HG03378 (cell line): ENCODE data around the gene CCL22.
"Not testable (repeated sequence)": the region's sequence is repeated elsewhere in the genome, so short reads cannot be mapped to it uniquely, and the experiment has no call there.

Experiments used
- ATAC-seq: cut with Tn5 transposase; IDR thresholded peaks from one replicate; pipeline ENCODE4 v1.9.1; 2021; ENCODE audit warnings: mild to moderate bottlenecking, moderate library complexity; ENCODE audit not compliant: unreplicated experiment

Gene CCL22

DNA sequence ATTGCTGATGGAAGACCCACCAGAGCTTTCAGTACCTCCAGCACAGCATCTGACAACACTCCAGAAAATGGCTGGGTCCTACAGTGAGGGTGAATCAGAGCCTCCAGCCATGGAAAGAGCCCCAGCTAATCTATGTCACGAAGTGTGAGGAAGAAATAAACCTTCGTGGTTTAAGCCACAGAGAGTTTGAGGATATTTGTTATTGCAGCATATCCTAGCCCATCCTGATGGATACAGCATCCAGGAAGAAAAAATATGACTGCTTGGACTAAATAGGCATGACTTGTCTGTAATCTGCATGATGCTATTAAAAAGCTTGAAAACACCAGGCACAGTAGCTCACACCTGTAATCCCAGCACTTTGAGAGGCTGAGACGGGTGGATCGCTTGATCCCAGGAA lies 32.7 kb downstream of the CCL22 start:
- ATAC-seq, result no peak

DNA sequence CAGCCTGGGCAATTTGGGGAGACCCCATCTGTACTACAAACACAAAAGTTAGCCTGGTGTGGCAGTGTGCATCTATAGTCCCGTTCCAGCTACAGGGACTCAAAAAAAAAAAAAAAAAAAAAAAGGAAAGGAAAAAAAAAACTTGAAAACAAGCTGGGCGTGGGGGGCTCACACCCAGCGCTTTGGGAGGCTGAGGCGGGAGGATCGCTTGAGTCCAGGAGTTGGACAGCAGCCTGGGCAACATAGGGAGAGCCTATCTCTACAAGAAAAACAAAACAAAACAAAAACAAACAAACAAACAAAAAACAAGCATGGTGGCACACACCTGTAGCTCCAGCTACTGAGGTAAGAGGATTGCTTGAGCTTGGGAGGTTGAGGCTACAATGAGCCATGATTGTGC lies 33.1 kb downstream of the CCL22 start:
- no peak for ATAC-seq

GRCh38 chr16:57392694-57393093 lies 34.1 kb downstream of the CCL22 start:
- no peak for ATAC-seq

- no peak for ATAC-seq
These were observed 35.9 kb downstream of the CCL22 start for GRCh38 chr16:57394444-57394843.

- ATAC-seq, result no peak
These were observed 36.4 kb downstream of the CCL22 start for GRCh38 chr16:57395026-57395425.

GRCh38 chr16:57396786-57397185 lies 38.2 kb downstream of the CCL22 start:
- no peak for ATAC-seq

DNA sequence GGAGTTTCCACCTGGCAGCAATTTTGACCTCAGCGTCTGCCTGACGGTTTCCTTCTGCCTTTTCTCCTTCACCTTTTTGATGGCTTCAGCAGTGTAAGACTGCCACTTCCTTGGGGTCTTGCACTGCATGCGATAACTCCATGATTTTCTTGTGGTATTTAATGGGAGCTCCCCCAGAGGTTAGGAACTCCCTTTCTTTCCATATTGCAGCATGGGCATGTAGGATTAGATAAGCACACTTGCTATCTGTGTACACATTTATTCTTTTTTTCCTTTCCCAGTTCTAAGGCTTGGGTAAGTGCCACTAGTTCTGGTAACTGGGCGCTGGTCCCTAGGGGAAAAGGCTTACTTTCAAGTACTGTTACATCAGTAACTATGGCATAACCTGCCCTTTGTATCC lies 38.9 kb downstream of the CCL22 start:
- ATAC-seq, result not testable (repeated sequence)

- no peak for ATAC-seq
These were observed 43.5 kb downstream of the CCL22 start for GRCh38 chr16:57401943-57402640.

DNA sequence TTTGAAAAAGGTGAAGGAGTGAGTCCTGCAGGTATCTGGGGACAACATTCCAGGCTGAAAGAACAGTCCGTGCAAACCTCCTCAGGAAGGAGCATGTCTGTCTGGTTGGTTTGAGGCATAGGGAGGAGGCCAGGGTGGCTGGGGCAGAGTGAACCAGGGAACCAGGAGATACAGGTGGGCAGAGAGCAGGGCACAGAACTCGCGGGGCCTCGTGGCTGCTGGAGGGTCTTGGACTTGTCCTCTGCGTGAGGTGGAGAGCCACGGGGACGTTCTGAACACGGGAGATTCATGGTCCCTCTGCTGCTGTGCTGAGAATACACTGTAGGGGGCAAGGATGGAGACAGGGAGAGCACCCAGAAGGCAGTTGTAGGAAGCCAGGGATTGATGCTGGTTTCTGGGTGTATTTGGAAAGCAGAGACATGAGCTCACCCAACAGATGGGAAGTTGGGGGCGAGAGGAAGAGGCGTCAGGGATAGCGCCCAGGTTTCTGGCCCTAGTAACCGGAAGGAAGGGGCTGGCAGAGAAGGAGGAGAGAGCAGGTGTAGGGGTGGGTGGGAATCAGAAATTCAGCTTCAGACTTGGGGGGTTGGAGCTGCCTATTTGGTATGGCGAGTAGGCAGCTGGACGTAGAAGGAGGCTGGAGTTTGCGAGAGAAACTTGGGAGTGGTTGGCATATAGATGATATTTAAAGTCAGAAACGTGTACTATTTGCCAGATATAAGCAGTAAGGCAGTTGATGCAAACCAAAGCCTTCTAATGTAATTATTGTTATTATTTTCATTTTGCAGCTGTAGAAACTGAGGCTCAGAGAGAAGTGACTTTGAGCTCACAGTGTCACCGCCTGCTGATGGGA lies 45.6 kb downstream of the CCL22 start, which contains the start of gene CCL17:
TSS of gene CCL17 (plus strand) at position 803 of the 853 bp plus-strand sequence. CDS start 9,166 bp downstream, outside the sequence.
- no peak for ATAC-seq

DNA sequence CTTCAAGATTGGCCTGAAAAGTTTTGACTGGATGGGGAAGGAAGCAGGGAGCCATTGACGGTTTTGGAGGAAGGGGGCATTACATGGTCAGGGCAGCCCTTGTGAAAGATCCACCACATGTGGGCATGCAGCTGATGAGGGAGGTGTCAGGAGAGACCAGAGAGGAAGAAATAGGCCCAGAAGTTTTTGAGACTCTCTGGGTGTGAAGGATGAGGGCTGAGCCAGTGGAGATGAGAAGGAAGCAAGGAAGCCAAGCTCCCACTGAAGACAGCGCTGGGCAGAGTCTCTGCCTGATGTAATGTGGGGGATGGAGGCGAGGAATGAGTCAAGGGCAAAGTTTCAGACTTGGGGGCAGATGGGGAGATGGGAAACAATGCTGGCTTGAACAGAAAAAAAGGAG lies 46.5 kb downstream of the CCL22 start:
- no peak for ATAC-seq

DNA sequence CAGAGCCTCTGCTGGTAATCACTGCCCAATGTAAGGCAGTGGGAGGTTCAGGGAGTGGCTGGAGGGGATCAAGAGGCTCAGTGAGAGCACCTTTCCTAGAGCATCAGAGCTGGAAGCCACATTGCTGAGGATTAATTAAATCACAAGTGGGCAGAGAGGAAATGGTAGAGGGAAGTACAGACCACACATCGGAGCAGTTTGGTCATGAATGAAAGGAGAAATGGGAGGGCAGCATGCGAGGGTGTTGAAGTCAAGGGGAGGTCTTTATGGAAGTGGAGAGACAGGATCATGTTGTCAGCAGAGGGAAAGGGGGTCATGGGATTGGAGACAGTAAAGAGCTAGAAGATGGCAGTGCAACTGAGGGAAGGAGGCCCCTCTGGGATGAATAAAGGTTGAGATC lies 48.3 kb downstream of the CCL22 start:
- no peak for ATAC-seq

- no peak for ATAC-seq
These were observed 49.2 kb downstream of the CCL22 start for GRCh38 chr16:57407521-57408353.

- ATAC-seq, result no peak
These were observed 50.5 kb downstream of the CCL22 start for GRCh38 chr16:57409065-57409464.

DNA sequence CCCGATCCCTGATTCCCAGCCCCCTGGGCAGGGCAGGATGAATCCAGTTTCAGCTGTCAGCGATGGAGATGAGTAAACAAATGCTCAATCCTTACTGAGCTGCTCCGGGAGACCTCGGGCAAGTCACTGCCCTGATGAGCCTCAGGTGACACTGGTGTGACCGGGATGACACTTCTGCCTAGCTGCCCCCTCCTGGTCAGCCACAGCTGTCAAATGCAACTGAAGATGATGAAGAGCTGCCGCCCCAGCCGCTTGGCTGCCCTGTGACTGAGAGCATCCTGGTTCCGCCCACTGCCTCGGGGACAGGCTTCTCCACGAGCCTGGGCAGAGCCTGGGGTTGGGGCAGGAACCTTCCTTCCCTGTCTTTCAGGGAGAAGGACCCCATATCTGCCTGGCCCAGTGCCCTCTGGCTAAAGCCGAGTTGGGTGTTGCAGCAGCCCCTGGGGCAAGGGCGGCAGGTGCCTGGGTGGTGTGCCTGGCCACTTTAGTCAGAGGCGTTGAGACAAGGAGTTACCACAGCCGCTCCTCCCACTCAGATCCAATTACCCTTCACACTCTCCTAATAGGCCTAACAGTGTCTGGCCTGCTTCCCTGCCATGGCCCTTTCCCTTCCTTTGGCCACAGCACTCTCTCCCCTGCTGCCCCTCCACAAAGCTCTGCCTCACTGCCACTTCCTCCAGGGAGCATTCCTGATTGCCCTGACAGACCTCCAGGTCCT lies 51.4 kb downstream of the CCL22 start:
- no peak for ATAC-seq

- no peak for ATAC-seq
These were observed 52.9 kb downstream of the CCL22 start for GRCh38 chr16:57411362-57411976.

- no peak for ATAC-seq
These were observed 54.0 kb downstream of the CCL22 start for GRCh38 chr16:57412584-57412983.

- peak; percentile 68 for ATAC-seq
These were observed 54.7 kb downstream of the CCL22 start for GRCh38 chr16:57413301-57413730.

DNA sequence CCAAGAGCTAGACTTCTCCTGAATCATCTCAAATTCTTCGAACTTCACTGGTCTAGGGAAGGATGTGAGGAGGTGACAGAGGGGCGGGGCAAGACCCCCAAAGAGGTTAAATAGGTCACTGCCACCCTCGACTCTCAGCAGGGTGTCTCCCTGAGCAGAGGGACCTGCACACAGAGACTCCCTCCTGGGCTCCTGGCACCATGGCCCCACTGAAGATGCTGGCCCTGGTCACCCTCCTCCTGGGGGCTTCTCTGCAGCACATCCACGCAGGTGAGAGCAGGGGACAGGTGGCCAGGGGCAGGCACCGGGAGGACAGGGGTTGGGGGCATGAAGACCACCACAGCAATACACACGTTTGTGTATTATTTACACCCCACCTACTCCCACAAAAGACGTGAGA lies 55.1 kb downstream of the CCL22 start:
- ATAC-seq, result no peak
